Stimulated activated CD8-positive, alpha-beta memory T cell treated with anti-CD3 and anti-CD28 coated beads, Interleukin-4, amount 100 ng/mL, for 48 hours (primary cell): ENCODE results near the gene MKI67.

ENCODE experiments used
- DNase-seq: peaks from one replicate; pipeline ENCODE4 v3.0.0-alpha.2; 2020

Gene MKI67

DNA sequence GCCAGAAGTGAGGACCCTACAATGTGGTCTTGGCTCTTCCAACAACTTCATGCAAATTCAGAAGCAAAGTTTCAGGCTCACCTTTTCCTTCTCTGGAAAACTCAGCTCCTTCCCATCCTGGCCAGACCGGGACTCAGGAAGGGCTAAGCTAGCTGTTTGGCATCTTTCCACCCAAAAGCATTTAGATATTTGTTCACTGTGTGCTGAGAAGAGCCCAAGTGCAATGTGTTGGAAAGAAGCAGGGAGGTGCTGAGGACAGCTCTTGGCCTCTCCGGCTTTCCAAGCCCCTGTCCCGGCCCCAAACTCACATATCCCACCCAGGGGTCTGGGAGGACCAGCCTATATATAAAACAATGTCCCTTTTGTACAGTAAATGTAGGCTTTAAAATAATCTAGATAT is 44.5 kb downstream of the MKI67 start:
- no peak for DNase-seq

DNA sequence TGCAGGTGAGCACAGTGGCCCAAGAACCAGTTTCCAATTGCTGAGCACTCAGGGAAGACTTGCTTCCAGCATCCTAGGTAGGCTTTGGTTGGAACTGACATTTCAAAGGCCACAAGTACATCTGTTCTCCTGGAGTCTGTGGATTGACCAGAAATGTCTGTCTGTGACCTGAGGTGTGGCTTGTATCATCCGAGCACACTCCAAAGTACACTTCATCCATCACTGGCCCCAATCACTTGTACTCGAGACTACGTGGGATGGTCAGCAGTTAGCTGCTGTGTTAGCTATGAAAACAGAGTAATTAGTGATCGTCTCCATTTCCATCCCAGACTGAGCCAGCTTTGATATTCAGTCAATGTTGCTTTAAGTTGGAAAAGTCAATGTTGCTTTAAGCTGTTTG is 45.0 kb downstream of the MKI67 start:
- no peak for DNase-seq

DNA sequence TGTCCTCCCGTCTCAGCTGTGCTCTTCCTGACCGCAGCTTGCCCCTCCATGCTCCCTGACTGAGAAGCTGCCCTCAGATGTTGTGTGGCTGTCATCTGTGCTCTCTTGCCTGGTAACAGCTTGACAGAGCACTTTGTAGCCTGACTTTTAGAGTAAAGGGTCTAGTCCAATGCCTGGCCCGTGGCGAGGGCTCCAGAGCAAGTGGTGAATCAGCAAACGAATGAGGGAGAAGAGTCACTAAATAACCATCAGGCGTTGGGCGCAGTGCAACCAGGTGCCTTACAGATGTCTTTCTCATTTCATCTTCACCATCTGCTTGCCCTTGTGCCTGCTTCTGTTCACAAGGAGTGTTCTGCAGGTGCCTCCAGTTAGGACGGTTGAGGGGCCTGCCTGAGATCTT is 45.6 kb downstream of the MKI67 start:
- no peak for DNase-seq

DNA sequence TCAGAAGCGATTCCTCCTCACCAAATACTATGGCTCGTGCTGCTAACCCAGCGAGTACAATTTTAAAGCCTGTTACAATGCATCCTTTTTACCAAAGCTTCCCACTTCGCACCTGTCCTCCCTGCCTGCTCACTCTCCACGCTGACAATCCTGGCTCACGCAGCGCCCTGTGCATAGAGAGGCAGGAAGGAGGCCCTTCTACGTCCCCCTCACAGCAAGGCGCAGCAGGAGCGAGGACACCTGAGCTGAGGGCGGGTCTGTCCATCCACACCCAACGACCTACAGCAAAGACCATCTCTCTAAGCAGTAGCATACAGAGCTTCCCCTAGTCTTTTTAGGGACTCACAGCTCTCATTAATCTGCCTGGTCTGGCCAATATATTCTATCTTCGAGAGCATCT is 46.0 kb downstream of the MKI67 start:
- no peak for DNase-seq

DNA sequence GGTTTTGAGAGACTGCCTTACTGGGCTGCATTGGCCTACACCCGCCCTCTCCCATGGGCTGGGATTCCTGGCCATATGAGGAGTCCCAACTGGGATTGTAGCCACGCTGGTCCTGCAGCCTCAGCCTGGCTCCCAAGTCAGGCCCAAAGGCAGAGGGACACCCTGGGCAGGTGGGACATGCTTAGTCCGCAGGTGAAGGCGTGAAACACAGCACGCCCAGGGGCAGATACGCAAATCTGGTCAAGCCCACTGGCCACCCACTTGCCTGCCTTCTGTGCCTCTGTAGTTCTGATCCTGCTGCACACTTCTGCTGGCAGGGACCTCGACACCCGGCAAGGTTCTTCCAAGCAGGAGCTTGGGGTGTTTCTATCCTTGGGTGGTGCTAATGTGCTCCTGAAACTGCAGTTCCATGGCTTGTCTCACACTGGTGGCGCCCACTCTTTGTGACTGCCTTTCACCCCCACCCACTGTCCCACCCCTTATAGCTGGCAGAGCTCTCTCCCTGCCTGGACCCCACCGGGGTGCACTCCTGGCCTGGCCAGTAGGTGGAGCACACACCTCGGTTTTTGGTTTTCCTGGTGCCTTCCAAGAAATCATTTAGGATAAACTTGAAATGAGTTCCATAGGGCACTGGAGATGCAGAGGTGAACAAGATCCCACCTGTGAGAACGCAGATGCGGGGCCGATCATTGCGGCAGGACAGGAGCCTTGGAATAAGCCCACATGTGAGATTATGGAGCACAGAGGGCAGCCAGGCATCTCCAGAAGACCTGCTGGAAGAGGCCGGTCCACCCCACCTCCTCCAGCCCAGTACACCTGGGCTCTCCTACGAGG is 47.9 kb downstream of the MKI67 start:
- peak; percentile 68 for DNase-seq

DNA sequence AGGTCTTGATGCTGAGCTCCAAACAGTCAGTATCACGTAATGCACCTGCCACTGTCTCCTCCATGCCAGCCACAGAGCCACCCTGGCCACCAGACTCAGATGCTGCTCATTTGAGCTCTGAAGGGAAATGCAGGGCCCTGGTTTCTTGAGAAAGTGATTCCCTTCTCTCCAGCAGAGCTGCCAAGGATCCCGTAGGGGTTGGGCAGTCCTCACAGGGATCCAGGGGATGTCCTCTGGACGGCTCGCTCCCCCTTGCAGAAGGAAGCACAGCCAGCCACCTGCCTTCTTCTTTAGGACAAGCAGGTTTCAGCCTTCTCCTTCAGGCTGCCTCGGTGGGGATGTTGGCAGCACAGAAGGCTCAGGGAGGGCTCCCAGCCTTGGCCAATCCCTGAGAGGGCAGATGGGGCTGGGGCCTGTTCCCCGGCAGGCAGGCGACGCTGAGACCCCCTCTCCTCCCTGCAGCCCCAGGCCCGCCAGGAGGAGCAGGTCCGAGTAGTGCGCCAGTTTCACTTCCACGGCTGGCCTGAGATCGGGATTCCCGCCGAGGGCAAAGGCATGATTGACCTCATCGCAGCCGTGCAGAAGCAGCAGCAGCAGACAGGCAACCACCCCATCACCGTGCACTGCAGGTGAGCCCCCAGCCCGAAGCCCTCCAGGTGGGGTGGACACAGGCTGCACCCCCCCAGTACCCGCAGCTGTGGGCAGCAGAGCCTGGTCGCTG is 48.9 kb downstream of the MKI67 start:
- DNase-seq = no peak

DNA sequence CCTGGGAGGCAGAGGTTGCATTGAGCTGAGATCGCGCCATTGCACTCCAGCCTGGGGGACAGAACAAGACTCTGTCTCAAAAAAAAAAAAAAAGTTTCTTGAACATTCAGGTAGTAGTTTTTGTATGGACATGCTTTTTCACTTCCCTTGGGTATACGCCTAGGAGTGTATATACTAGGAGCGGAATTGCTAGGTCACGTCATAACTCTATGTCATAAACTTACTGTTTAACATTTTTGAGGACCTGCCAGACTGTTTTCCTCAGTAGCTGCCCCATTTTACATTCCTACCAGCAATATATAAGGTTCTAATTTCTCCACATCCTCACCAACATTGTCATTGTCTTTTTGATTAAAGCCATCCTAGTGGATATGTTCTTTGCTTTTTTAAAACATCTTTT is 51.6 kb downstream of the MKI67 start:
- no peak for DNase-seq

DNA sequence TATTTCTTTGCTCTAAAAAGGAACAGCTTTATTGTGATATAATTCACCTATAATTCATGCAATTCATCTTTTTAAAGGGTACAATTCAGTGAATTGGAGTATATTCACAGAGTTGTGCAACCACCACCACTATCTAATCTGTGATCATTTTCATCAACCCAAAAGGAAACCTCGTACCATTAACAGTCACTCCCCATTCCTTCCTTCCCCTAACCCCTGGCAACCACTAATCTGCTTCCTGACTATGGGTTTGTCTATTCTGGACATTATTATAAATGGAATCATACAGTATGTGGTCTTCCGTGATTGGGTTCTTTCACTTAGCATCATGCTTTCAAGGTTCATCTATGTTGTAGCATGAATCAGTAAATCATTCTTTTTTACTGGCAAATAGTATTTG is 52.3 kb downstream of the MKI67 start:
- DNase-seq = no peak

DNA sequence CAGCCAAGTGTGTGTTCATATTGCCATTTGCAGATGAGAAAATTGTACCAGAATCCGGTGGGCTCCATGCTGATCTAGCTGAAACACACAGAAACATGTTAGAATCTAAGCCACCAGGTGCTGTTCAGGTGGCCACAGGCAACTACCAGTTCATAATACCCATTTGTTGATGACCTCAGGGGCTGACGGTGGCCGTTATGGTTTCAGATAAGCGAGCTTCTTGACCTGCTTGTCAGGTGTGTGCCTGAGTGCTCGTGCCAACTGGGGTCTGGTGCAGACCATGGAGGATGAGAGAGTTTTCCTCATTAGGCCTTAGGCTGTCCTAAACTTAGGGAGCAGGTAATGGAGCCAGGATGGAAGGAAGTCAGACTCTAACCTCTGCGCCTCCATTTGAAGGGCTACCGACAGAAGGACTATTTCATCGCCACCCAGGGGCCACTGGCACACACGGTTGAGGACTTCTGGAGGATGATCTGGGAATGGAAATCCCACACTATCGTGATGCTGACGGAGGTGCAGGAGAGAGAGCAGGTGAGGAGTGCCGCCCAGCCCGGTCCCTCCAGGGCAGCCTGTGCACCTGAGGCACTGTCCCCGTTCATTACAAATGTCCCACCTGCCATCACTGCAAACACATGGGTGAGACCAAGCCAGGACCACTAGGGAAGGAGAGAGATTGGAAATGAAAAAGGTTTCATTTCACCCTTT is 53.1 kb downstream of the MKI67 start:
- DNase-seq = no peak

DNA sequence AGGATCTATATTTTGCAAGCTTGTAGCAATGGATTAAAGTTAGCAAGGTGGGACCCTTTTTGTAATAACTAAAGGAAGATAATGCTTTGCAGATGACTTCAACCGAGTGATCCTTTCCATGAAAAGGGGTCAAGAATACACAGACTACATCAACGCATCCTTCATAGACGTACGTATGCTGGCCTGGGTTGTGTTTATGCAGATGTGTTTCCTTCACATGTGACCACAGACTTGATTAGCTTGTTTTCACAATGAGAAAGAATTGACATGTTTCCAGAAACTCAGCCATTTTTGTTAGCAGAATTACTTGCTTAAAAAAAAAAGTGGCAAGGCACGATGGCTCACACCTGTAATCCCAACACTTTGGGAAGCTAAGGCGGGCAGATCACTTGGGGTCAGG is 54.2 kb downstream of the MKI67 start:
- DNase-seq = no peak

DNA sequence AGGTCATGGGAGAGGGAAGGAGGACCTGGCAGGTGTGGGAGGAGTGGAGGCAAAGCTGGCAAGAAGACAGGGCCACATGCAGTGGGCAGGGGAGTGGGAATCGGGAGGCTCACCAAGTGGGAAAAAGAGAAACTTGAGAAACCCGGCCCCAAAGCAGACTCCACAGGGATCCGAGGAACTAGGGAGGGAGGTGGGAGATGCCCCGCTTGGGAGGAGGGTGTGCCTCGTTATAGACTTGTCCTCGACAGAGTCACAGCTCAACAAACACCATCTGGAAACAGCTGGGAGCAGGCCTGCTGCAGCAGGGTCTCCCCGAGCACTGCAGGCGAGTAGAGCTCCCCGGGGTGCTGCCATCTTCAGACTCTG is 54.8 kb downstream of the MKI67 start:
- DNase-seq = no peak

DNA sequence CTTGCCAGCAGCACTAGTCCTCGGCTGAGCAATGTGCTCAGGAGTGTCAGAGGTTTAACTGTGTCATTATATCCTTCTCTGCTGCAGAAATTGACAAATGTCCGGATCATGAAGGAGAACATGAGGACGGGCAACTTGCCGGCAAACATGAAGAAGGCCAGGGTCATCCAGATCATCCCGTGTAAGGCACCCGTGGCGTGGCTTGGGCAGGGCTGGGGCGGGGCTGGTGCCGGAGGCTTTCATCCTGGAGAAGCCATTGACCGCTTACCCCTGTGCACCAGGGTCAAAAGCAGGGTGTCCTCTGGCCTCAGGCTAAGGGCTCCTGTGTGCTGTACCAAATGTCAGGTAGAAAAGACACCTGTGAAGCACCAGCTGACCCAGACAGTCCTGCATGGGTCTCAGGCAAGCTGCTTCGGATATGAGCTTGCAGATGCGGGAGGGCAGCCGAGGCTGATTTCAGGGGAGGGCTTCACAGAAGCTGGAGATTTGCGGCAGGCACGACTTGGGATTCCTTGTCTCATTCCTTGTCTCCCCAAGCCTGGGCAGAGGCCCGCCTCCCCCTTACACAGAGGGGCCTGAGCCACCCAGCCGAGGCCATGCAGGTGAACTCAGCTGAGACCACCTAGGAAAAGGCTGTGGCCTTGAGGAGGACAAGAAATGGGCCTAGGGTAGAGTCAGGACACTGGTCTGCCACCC is 55.4 kb downstream of the MKI67 start:
- no peak for DNase-seq

DNA sequence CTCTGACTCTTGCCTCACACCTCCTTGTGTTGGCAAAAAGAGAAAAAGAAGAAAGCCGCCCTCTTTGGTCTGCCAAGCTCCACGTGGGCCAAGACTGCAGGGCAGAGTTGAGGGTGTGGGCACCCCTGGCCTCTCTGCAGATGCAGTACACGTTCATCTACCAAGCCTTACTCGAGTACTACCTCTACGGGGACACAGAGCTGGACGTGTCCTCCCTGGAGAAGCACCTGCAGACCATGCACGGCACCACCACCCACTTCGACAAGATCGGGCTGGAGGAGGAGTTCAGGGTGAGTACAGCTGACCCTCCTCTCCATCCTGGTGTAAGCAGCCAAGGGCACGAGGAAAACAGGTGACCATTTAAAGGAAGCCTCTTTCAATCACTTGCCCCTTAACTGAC is 56.1 kb downstream of the MKI67 start:
- DNase-seq = no peak

DNA sequence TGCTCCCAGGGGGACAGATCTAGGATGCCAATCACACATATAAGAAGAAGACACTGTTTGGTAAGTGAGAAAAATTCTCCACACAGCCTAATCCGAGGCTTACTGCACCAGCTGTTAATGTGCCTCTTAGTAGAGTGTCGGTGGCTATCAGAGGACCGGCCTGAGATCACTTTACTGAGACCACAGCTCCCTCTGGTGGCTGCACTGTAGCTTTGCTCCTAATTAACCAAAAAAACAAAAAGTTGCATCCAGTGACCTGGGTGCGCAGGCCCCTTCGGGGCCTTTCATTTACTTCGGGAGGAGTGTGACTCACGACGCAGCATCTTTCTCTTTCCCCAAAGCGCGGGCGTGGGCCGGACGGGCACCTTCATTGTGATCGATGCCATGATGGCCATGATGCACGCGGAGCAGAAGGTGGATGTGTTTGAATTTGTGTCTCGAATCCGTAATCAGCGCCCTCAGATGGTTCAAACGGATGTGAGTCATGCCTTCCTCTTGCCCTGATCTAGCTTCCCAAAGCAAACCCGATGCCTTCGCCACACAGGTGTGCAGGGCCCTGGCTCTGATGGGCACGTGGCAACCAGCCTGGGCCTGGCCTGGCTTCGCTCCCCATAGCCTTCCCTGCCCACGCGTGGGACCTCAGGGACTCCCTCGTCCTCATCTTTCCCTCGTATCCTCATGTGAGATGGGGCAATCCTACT is 56.7 kb downstream of the MKI67 start:
- peak; percentile 87 for DNase-seq

DNA sequence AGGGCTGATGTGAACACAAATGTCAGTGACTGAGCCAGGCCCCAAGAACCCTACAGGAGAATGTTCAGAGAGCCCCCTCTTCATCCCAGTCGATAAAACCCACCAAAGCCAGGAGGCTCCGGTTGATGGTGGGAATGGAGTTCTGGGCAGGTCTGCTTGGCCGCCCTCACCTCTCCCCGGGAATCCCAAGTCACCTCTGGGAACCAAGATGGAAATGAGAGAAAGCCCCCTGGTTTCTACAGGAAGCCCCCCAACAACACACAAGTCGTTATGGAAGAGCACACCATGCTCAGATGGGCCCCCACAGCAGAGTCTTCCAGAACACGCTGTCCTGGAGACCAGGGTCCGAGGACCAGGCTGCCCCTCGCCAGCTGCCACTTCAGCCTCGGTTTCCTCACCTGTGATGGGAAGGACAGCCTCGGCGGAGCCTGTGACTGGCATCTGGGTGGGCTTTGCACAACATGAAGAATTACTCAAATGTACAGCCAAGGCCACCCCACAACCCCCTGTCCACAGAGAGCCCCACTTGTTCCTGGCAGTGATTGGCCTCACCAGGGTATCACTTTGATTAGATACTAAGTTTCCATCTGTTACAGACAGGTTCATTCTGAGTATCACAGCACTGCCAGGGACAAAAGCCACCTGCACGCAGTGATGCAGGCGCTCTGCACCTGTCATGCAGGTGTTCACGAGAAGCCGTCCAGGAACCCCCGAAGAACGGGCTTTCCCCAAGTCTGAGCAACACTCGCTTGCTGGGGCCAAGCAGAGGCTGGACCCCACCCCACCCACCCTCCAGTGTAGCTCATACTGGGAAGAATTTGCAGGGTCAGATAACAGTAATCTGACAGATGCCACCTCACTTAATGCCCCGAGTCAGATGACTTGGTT is 57.6 kb downstream of the MKI67 start:
- DNase-seq = no peak

DNA sequence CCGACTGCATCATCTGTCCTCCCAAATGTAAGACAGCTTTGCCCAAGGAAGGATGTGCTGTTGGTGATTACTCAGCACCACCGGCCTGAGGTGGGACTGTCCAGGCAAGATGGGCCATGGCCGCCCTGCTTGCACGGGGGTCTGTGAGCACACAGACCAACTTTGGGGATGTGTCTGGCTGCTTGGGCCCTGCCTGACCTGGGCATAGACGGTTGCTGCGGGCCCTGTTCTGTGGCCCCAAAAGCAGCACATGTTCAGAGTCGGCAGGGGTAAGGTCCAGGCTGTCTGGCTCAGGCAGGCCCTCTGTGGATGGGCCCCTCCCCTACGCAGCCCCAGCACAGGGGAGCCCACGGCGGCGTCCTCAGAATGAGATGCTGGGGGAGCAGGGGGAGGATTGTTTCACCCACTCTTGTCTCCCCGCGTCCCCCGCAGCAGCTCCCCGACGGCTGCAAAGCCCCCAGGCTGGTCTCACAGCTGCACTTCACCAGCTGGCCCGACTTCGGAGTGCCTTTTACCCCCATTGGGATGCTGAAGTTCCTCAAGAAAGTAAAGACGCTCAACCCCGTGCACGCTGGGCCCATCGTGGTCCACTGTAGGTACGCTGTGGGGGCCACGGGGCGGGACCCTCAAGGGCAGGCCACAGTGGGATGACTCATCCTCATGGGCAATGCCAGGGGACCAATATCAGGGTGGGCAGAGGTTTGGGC is 58.4 kb downstream of the MKI67 start:
- no peak for DNase-seq

DNA sequence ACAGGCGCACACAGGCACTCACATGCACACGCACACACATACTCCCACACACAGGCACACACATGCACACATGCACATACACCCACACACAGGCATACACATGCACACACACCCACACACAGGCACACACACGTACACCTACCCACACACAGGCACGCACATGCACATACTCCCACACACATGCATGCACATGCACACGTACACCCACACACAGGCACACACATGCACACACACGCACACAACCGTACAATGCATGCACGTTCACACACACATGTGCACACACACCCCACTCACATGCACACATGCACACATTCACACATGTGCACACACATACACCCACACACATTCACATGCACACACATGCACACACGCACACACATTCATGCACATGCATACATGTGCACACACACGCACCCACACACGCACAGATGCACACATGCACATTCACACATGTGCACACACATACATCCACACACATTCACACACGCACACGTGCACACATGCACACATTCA is 59.3 kb downstream of the MKI67 start:
- no peak for DNase-seq

DNA sequence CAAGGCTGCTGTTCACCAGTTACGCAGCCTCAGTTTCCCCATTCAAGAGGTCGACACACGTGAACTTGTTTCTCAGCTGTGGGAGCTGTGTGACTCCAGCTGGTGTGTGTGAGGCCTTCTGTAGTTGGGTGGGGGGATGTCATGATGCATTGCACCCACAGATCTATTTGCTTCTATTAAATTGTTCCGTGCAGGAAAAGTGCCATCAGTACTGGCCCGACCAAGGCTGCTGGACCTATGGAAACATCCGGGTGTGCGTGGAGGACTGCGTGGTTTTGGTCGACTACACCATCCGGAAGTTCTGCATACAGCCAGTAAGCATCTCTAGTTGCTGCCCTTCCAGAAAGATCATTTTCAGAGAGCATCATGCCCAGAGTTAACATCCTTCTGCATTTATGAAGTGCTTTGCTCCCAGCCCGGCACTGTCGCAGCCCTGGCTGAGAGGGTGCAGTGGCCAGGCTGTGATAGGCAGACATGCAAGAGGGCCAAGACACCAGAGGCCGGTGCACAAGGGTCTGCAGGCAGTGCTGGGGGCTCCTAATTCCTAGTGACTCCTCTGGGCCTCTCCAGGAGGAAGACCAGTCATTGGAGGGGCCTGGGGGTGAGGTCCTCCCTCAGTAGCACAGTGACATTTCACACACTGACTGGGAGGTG is 60.2 kb downstream of the MKI67 start:
- no peak for DNase-seq

DNA sequence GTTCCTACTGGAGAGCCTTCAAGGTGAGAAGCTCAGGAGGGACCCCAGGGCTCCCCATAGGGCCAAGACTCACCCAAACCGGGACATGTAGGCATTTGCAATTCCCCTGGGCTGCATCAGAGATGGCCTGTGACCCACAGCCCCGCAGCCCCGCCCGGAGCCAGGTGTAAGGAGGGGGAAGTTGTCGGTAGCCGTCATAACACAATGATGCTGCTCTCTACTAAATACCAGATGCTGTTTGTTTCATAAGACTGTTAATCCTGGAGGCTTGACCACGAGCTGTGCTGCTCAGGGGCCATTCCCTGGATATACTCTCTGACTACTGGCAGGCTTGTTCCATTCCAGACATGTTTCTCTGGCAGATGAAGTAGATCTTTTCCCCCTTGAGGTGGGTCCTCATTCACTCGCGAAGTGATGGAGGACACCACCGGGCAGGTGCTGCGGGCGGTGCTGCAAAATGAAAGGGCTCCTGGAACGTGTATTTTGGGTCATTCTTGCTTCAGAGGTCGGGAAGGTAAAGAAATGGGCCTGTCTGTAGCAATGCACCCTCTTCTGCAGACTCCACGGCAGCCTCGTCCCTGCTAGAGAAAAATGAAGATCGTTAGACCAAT is 61.1 kb downstream of the MKI67 start:
- DNase-seq = no peak
